Left renal pelvis (tissue), 4 donors: ENCODE data around the gene ACKR2. TPM values are rescaled to one million over a fixed set of nuclear protein-coding genes. Genes with fewer than 3 reads are reported as not detected.

Experiments used
- DNase-seq, 4 donors: peaks; one replicate each; pipeline ENCODE4 v3.0.0-alpha.2; 2013; ENCODE audit warnings: low read depth in 4 of 4, low spot score in 3 of 4
- polyA plus RNA-seq, 4 donors: library from polyadenylated mRNA; unstranded; fragments of 120-200 nt; gene quantifications; one replicate each; pipeline ENCODE4 v1.2.1, GENCODE V29; 2013; ENCODE audit not compliant: insufficient read length in 4 of 4

The ACKR2 gene, protein sequence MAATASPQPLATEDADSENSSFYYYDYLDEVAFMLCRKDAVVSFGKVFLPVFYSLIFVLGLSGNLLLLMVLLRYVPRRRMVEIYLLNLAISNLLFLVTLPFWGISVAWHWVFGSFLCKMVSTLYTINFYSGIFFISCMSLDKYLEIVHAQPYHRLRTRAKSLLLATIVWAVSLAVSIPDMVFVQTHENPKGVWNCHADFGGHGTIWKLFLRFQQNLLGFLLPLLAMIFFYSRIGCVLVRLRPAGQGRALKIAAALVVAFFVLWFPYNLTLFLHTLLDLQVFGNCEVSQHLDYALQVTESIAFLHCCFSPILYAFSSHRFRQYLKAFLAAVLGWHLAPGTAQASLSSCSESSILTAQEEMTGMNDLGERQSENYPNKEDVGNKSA
- polyA plus RNA-seq = 1 to 10 TPM; 1.2 to 3.5 (median 2.3) TPM

DNA sequence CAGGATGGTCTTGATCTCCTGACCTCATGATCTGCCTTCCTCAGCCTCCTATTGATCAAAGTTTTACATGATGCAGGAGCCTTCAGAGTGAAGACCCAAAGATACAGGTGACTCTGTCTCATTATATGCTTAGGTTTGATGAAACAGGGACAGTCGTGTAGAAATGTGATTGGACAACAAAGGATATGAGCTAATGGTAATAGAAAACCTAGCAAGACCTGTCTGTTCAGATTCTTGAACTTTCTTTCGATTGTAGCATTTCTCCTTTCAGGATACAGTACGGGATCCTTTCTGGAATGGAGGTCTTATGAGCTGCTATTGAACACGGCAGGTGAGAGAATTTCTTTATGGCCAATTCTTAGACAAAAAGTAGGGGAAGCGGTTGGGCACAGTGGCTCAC, at the start of gene ACKR2:
TSS of gene ACKR2 (plus strand) at position 244 of the 400 bp plus-strand sequence. CDS start 55,058 bp downstream, outside the sequence.
- DNase-seq = no peak

GRCh38 chr3:42762046-42762724, 47.1 kb upstream of the ACKR2 start:
- DNase-seq = no peak

DNA sequence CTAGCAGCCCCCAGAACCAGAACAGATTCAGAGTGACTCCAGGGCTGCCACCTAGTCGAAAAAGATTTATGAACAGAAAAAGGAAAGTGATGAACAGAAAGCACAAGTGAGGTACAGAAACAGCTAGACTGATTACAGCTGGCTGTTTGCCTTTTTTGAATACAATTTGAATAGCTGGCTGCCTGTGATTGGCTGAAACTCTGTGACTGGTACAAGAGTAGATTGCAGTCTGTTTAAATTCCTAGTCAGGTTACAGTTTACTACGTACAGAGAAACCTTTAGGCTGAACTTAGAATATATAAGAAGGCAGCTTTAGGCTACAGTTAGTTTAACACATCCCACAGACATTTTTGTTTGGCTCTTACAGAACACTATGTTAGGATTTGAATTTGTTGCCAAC, 46.2 kb upstream of the ACKR2 start:
- no peak for DNase-seq

- no peak for DNase-seq
These were observed 45.1 kb upstream of the ACKR2 start for GRCh38 chr3:42764115-42764514.

DNA sequence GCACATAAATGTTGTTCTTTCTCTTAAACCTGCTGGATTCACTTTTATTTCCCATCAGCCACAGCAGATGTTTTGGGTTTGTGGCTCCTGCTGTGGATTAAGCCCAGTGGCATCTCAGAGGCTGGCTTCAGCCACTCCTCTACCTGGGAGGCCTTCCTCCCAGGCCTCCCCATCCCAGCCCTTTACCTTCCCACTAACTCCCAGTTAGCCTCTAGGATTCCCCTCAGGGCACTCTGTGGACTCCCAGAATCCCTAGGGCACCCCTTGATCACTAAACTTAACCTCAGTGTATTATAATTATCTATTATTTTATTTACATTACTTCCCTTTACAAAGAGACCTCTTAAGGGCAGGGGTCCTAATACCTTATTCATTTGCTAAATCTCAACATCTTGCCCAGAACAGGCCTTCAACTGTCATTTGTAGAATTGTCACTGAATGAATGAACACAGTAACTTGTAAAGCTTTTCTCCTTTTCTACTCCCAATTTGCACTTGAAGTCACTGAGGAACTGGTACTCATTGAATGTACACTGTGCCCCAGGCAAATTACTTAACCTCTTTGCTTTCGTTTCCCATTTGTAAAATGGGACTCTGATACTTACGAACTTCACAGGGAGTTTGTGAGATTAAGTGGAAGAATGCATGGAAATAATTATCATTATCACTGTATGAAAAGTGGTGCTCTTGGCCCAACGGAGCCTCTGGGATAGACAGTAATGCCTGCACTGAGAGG, 44.5 kb upstream of the ACKR2 start:
- no peak for DNase-seq

GRCh38 chr3:42769477-42770131, 39.6 kb upstream of the ACKR2 start:
- no peak for DNase-seq

- no peak for DNase-seq
These were observed 38.0 kb upstream of the ACKR2 start for GRCh38 chr3:42771271-42771670.

GRCh38 chr3:42772670-42773408, 36.4 kb upstream of the ACKR2 start, which contains the start of gene CCDC13:
CCDC13 (minus strand) TSS chr3:42773253; CDS start chr3:42758345, 14,908 bp downstream.
- DNase-seq = peak; percentile 90 to 93 (median 92)

DNA sequence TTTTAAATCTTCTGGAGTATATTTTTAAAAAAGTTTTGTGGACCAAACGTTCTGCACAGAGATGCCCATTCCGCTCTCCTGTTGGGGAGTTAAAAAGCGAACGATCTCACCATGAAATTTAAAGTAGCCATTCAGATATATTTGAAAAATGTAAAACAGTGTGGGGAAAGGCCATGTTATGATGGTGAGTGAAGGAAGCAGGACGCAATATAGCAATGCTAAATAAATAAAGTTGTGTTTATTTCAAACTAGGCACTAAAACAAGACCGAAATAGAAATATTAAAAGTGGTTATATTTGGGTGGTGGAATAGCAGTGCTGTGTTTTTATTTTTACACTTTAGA, 35.9 kb upstream of the ACKR2 start:
- no peak for DNase-seq

- DNase-seq = no peak
These were observed 30.6 kb upstream of the ACKR2 start for GRCh38 chr3:42778644-42779043.

- no peak for DNase-seq
These were observed 28.8 kb upstream of the ACKR2 start for GRCh38 chr3:42780398-42780797.

DNA sequence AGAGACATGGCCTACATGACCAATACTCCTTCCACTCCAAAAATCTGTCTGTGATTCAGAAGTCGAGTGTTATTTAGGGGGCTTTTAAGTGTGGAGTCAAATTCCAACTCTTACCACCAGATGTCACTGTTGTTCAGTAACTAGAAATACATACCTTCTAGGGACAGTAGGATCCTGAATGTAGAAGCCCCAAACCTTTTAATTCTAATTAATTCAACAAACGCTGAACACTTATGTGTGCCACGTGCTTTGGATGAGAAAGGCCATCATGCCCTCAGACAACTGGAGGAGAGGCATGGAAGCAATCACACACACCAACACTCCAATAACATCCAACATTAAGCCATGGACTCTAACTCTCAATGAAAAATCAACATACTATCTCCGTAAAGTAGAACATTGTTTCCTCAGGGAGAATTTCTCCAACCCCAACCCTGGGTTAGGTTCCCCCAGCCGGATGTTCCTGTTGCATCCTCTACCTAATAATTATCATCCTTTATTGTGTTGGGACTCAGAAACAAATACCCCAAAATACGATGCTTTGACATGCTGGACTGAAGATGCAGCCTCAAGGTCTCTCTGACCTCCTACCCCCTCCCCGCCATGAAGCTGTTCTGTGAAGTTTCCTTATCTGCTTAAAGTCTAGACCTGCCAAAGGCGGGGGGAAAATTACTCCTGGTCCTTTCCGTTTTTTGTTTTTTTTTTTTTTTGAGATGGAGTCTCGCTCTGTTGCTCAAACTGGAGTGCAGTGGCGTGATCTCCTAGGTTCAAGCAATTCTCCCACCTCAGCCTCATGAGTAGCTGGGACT, 28.1 kb upstream of the ACKR2 start:
- DNase-seq = peak in 1 of 4 donors; percentile 59

- no peak for DNase-seq
These were observed 23.0 kb upstream of the ACKR2 start for GRCh38 chr3:42786212-42786611.

DNA sequence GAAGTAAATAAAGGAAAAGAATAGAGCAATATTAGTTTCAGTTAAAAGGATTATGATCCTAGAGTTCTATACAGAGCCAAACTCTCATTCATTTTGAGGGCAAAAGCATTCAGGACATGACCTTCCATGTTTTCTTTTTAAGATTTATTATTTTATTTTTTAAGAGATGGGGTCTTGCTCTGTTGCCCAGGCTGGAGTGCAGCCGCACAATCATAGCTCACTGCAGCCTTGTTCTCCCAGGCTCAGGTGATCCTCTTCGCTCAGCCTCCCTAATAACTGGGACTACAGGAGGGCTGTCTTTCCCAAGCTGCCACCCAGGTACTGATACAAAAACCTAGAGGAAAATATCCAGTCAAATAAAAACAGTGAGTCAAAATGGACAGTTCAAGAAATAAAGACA, 22.6 kb upstream of the ACKR2 start:
- no peak for DNase-seq

GRCh38 chr3:42790714-42791229, 18.5 kb upstream of the ACKR2 start:
- no peak for DNase-seq

DNA sequence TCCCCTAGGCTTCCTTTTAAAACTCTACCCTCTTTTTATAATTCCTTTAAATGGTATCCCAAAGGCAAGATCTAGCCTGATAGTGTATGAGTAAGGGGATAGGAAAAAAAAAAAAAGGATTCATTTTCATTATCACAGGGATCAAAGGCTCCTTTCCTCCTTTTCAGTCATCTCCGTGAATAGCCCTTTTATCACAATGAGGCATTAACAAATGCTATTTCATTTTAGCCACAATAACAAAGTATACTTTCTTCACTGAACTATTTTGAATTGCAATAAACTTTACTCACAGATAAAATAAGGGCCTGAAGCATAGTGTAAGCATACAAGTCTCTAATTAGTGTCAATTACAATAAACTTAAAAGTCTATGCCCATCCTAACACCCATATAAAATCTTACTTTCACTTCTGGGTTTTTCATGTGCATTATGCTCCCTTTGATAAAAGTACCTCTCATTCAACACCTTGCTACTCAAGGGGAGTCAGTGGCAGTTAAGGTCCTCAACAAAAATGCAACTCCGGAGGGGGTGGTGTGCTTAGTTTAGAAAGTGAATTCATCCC, 13.5 kb upstream of the ACKR2 start:
- DNase-seq = no peak

DNA sequence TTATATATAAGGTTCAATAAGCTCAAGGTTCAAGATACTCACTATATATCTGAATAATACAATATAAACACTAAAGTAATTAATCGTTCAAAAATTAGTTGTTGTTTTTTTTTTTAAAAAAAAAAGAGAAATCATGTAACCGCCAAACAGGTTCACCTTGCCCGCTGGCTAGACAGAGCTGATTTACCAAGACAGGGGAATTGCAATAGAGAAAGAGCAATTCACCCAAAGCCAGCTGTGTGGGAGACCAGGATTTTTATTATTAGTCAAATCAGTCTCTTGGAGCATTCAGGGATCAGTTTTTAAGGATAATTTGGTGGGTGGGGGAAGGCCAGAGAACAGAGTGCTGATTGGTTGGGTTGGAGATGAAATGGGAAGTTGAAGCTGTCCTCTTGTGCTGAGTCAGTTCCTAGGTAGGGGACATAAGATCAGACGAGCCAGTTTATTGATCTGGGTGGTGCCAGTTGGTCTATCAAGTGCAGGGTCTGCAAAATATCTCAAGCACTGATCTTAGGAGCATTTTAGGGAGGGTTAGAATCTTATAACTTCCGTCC, 12.8 kb upstream of the ACKR2 start:
- no peak for DNase-seq

GRCh38 chr3:42799376-42799775, 9.9 kb upstream of the ACKR2 start:
- DNase-seq = no peak
